Endodermal cell (in vitro differentiated cells): Measurements from ENCODE around the gene ESYT3. TPM values are rescaled to one million over a fixed set of nuclear protein-coding genes. Genes with fewer than 3 reads are reported as not detected.
A peak's percentile ranks its signal among the peaks of the same experiment; 100 is the strongest.

Source experiments
- DNase-seq: peaks from one replicate; pipeline ENCODE4 v3.0.0-alpha.2; 2017
- H3K27ac ChIP-seq: 2 replicates; pipeline ENCODE4 v1.5.1; 2013; ENCODE audit warnings: mild to moderate bottlenecking, low read depth, low read length, moderate library complexity
- H3K27me3 ChIP-seq: 2 replicates; pipeline ENCODE4 v1.6.1; 2013; ENCODE audit warnings: mild to moderate bottlenecking, low read length, moderate library complexity; ENCODE audit not compliant: insufficient read depth, control insufficient read depth, poor library complexity, severe bottlenecking
- H3K36me3 ChIP-seq: 2 replicates; pipeline ENCODE4 v1.7.0; 2013; ENCODE audit warnings: mild to moderate bottlenecking, low read length, moderate library complexity; ENCODE audit not compliant: control insufficient read depth, insufficient read depth
- H3K4me1 ChIP-seq: one replicate; pipeline ENCODE4 v1.7.0; 2013; ENCODE audit warnings: low read length; ENCODE audit not compliant: control insufficient read depth, insufficient read depth
- H3K4me3 ChIP-seq: 2 replicates; pipeline ENCODE4 v1.5.1; 2013; ENCODE audit warnings: mild to moderate bottlenecking, low read length, moderate library complexity
- H3K9ac ChIP-seq: 2 replicates; pipeline ENCODE4 v1.6.1; 2013; ENCODE audit warnings: mild to moderate bottlenecking, low read length, moderate library complexity; ENCODE audit not compliant: poor library complexity, severe bottlenecking; ENCODE audit errors: extremely low read depth
- H3K9me3 ChIP-seq: 2 replicates; pipeline ENCODE4 v1.6.1; 2013; ENCODE audit warnings: mild to moderate bottlenecking, low read length, moderate library complexity; ENCODE audit not compliant: control insufficient read depth
- H3K27ac Mint-ChIP-seq: 2 replicates; pipeline ENCODE4 v1.8.0; 2020; ENCODE audit warnings: mixed read lengths
- H3K27me3 Mint-ChIP-seq: 2 replicates; pipeline ENCODE4 v1.8.0; 2021; ENCODE audit warnings: mild to moderate bottlenecking, mixed read lengths; ENCODE audit not compliant: insufficient read depth
- H3K36me3 Mint-ChIP-seq: 2 replicates; pipeline ENCODE4 v1.8.0; 2020; ENCODE audit warnings: low read depth, mixed read lengths
- H3K4me1 Mint-ChIP-seq: 2 replicates; pipeline ENCODE4 v1.8.0; 2020; ENCODE audit warnings: mixed read lengths
- H3K4me3 Mint-ChIP-seq: 2 replicates; pipeline ENCODE4 v1.8.0; 2020; ENCODE audit warnings: mild to moderate bottlenecking, moderate library complexity, mixed read lengths
- H3K9me3 Mint-ChIP-seq: 2 replicates; pipeline ENCODE4 v1.8.0; 2020; ENCODE audit warnings: mild to moderate bottlenecking, mixed read lengths
- WGBS, 2 experiments: methylation state at CpG; one replicate each; pipeline versions ENCODE4 v1.1.5 to v1.1.7; 2013; ENCODE audit warnings: missing lambda C conversion rate in 2 of 2, mixed read lengths in 1 of 2; ENCODE audit not compliant: insufficient coverage in 1 of 2, insufficient read length in 1 of 2; 5-methylcytosine and 5-hydroxymethylcytosine counted together
- total RNA-seq, 2 donors: library from RNA; stranded (reverse); fragmentation: NEBNext Ultra II Directional in 1 of 2; extraction: Animal tissue kit (Norgen Biotek cat#: 25700) in 1 of 2; gene quantifications; 2 replicates in 1 of 2; 3 replicates in 1 of 2; pipeline ENCODE4 v1.2.1, GENCODE V29; 2021
- TF ChIP-seq, protein P1 (sequence below): fragments of 200-600 bp; sonication (generic); conservative IDR thresholded peaks from 2 replicates; pipeline ENCODE4 v1.5.0; 2021; ENCODE audit warnings: antibody characterized with exemption, mild to moderate bottlenecking

The ESYT3 gene
- total RNA-seq, 2 donors from 2014 or later: 7.7 to 10.2 TPM

DNA sequence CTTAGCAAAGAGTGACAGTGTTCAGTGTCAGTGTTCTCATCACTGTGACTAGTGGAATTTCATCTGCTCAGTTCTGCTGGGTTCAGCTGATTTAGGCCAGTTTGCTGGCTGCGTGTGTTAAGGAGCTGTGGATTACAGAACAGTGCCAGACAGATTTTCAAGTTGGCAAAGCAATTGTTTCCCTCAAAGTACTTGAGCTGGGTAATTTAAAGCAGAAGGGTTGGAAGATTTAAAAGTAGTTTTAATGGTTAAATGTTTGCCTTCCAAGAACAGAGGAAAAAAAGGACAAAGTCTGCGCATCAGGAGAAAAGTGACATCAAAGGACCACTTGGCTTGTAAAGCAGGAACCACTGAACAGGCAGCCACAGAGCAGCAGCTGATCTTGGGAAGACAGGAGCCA, 8.7 kb downstream of the ESYT3 start:
- no peak overlapping the region for H3K27ac ChIP-seq
- peak; percentile 50 for DNase-seq
- Mint-ChIP-seq H3K36me3 (no peaks in the 10 kb centered on the region), H3K27ac (peak overlapping the region; percentile 87), H3K4me3 (no peak overlapping the region), H3K9me3 (no peaks in the 10 kb centered on the region), H3K27me3 (no peaks in the 10 kb centered on the region), H3K4me1 (peaks cover 36% of the 10 kb centered on the region)
- peak overlapping the region; percentile 54 for H3K4me3 ChIP-seq
- TF ChIP-seq, protein P1, sequence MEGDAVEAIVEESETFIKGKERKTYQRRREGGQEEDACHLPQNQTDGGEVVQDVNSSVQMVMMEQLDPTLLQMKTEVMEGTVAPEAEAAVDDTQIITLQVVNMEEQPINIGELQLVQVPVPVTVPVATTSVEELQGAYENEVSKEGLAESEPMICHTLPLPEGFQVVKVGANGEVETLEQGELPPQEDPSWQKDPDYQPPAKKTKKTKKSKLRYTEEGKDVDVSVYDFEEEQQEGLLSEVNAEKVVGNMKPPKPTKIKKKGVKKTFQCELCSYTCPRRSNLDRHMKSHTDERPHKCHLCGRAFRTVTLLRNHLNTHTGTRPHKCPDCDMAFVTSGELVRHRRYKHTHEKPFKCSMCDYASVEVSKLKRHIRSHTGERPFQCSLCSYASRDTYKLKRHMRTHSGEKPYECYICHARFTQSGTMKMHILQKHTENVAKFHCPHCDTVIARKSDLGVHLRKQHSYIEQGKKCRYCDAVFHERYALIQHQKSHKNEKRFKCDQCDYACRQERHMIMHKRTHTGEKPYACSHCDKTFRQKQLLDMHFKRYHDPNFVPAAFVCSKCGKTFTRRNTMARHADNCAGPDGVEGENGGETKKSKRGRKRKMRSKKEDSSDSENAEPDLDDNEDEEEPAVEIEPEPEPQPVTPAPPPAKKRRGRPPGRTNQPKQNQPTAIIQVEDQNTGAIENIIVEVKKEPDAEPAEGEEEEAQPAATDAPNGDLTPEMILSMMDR: no peak
- no peaks in the 10 kb centered on the region for H3K27me3 ChIP-seq
- 63 to 74% methylated on average over 2 of the region's 2 CpGs for WGBS, 2 experiments
- peak overlapping the region; percentile 22 for H3K9ac ChIP-seq
- peaks cover 7% of the 10 kb centered on the region for H3K4me1 ChIP-seq
- H3K9me3 ChIP-seq: no peaks in the 10 kb centered on the region
- no peaks in the 10 kb centered on the region for H3K36me3 ChIP-seq

DNA sequence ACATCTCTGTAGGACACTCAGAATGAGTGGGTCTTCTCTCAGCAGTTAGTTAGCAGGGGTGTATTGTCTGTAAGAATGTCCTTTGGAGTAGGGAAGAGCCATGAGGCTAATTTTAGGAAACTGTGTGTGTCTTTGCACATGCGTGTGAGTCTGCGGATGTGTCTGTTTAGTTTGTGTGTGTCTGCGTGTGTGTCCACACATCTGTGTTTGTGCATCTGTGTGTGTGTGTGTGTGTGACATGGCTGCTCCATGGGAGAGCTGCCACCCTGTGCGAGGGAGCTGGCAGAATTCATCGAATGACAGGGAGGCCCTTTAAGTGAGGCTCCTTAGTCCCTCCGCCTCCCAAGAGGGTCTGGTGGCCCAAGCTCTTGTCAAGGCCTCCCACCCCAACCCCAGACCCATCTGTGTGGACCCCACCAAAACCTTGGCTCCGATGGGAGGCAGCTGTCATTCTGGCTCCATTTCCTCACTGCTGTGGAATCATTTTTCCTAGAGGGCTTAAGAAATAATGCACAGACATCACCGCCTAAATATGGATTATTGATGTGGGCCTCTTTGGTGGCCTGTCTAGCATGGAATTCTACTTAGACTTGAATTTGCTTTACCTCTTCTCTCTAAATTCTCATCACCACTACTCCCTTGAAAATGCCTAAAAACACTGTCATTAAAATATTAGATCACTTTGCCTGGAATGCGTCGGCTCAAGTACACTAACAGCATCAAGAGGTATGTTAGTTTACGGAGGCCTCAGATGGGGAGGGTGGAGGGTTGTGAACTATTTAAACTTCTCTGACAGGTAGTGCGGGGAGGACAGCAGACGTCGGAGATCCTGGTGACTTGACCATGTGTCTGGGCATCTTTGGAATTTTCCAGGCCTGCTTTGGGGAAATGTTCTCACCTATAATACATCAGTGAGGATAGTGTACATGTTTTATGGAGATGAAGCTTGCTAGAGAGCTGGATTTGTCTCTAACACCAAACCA, 9.4 kb downstream of the ESYT3 start:
- TF ChIP-seq, protein P1: no peak
- H3K4me1 ChIP-seq: peaks cover 7% of the 10 kb centered on the region
- DNase-seq: peak; percentile 40
- Mint-ChIP-seq H3K36me3 (no peaks in the 10 kb centered on the region), H3K27ac (peak overlapping the region; percentile 87), H3K4me1 (peaks cover 36% of the 10 kb centered on the region), H3K9me3 (no peaks in the 10 kb centered on the region), H3K27me3 (no peaks in the 10 kb centered on the region), H3K4me3 (no peak overlapping the region)
- H3K9ac ChIP-seq: peak overlapping the region; percentile 22
- no peak overlapping the region for H3K27ac ChIP-seq
- no peaks in the 10 kb centered on the region for H3K36me3 ChIP-seq
- no peak overlapping the region for H3K4me3 ChIP-seq
- H3K27me3 ChIP-seq: no peaks in the 10 kb centered on the region
- H3K9me3 ChIP-seq: no peaks in the 10 kb centered on the region
- 95 to 97% methylated on average over 10 to 14 of the region's 14 CpGs for WGBS, 2 experiments

DNA sequence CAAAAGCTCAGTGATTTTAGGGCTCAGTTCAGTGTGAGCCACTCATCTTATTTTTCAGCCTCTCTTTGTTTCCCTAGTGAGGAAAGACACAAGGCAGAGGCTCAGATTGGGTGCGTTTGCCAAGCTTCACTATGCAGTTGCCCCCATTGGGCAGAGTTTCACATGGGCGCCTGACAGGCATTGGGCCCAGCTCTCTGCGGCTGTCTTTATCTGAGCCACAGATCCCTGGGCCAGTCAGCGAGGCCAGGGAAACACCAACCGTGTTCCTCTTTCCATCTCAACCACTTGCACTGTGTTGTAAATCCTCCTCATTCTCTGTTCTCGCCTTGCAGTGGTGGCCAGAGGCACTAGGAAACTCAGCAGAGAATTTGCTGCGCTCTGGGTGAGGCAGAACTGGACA, 10.8 kb downstream of the ESYT3 start:
- no peak overlapping the region for H3K27ac Mint-ChIP-seq
- H3K4me1 Mint-ChIP-seq: peaks cover 35% of the 10 kb centered on the region
- DNase-seq: no peak
- Histone ChIP-seq H3K36me3 (no peaks in the 10 kb centered on the region), H3K4me1 (peaks cover 7% of the 10 kb centered on the region), H3K9me3 (no peaks in the 10 kb centered on the region), H3K9ac (no peak overlapping the region), H3K27me3 (no peaks in the 10 kb centered on the region), H3K27ac (no peak overlapping the region), H3K4me3 (no peak overlapping the region)
- no peak overlapping the region for H3K4me3 Mint-ChIP-seq
- WGBS, 2 experiments: 90 to 92% methylated on average over 7 of the region's 7 CpGs
- no peaks in the 10 kb centered on the region for H3K36me3 Mint-ChIP-seq
- no peaks in the 10 kb centered on the region for H3K27me3 Mint-ChIP-seq
- H3K9me3 Mint-ChIP-seq: no peaks in the 10 kb centered on the region
- TF ChIP-seq, protein P1: no peak
